MM.1S (cell line): ENCODE results near the gene PHF19.

ENCODE experiments used
- DNase-seq: peaks from one replicate; pipeline ENCODE4 v3.0.0-alpha.2; 2015
- H2AFZ ChIP-seq: fragments of 300-600 bp; sonication (generic); 2 replicates; pipeline ENCODE4 v1.6.0; 2016; ENCODE audit warnings: antibody characterized with exemption, low read length
- H3F3A ChIP-seq: fragments of 300-600 bp; sonication (generic); 2 replicates; pipeline ENCODE4 v1.6.1; 2016; ENCODE audit warnings: mild to moderate bottlenecking, antibody characterized with exemption, low read length, moderate library complexity, mixed read lengths; ENCODE audit not compliant: insufficient read depth
- H3K27ac ChIP-seq: fragments of 300-600 bp; sonication (generic); 2 replicates; pipeline ENCODE4 v1.5.1; 2016; ENCODE audit warnings: mild to moderate bottlenecking, low read length
- H3K27me3 ChIP-seq: fragments of 300-600 bp; sonication (generic); replicated peaks from 2 replicates; pipeline ENCODE4 v1.6.0; 2016; ENCODE audit warnings: low read length; ENCODE audit not compliant: insufficient read depth
- H3K36me3 ChIP-seq: fragments of 300-600 bp; sonication (generic); replicated peaks from 2 replicates; pipeline ENCODE4 v1.6.1; 2016; ENCODE audit warnings: mild to moderate bottlenecking, low read length, mixed read lengths; ENCODE audit not compliant: insufficient read depth
- H3K4me1 ChIP-seq: fragments of 300-600 bp; sonication (generic); 2 replicates; pipeline ENCODE4 v1.6.1; 2016; ENCODE audit warnings: low read length, mixed read lengths
- H3K4me2 ChIP-seq: fragments of 300-600 bp; sonication (generic); 2 replicates; pipeline ENCODE4 v1.6.0; 2016; ENCODE audit warnings: low read depth, low read length
- H3K4me3 ChIP-seq: fragments of 300-600 bp; sonication (generic); 2 replicates; pipeline ENCODE4 v1.5.1; 2016; ENCODE audit warnings: low read length, mixed read lengths
- H3K79me2 ChIP-seq: fragments of 300-600 bp; sonication (generic); 2 replicates; pipeline ENCODE4 v1.6.1; 2016; ENCODE audit warnings: mixed run types, low read length, mixed read lengths
- H3K9ac ChIP-seq: fragments of 300-600 bp; sonication (generic); 2 replicates; pipeline ENCODE4 v1.6.1; 2016; ENCODE audit warnings: low read length, mixed read lengths
- H3K9me2 ChIP-seq: fragments of 300-600 bp; sonication (generic); replicated peaks from 2 replicates; pipeline ENCODE4 v1.6.1; 2016; ENCODE audit warnings: mild to moderate bottlenecking, low read length, mixed read lengths; ENCODE audit not compliant: insufficient read depth
- H3K9me3 ChIP-seq: fragments of 300-600 bp; sonication (generic); replicated peaks from 2 replicates; pipeline ENCODE4 v1.6.1; 2016; ENCODE audit warnings: mild to moderate bottlenecking, low read length, mixed read lengths; ENCODE audit not compliant: insufficient read depth
- H4K20me1 ChIP-seq: fragments of 300-600 bp; sonication (generic); 2 replicates; pipeline ENCODE4 v1.6.1; 2016; ENCODE audit warnings: mild to moderate bottlenecking, low read length, moderate library complexity, mixed read lengths; ENCODE audit not compliant: insufficient read depth
- CTCF ChIP-seq: fragments of 300-600 bp; sonication (generic); IDR thresholded peaks from 2 replicates; pipeline ENCODE4 v1.5.1; 2016; ENCODE audit warnings: antibody characterized with exemption, low read length, mixed read lengths
- EZH2 ChIP-seq: fragments of 300-600 bp; sonication (generic); optimal IDR thresholded peaks from 2 replicates; pipeline ENCODE3; 2017; ENCODE audit warnings: low read depth, mild to moderate bottlenecking, antibody characterized with exemption, low read length, mixed read lengths
- EZH2phosphoT487 ChIP-seq: fragments of 300-600 bp; sonication (generic); IDR thresholded peaks from 2 replicates; pipeline ENCODE4 v1.6.1; 2018; ENCODE audit warnings: antibody characterized with exemption, low read length

The PHF19 gene

GRCh38 chr9:120837921-120838320 lies 39.1 kb downstream of the PHF19 start:
- Histone ChIP-seq H3K36me3 (no peaks in the 10 kb centered on the region; the same call in 1 of the 2 replicates), H2AFZ (no peak overlapping the region), H3F3A (no peaks in the 10 kb centered on the region), H3K4me1 (peaks cover 6% of the 10 kb centered on the region; the same call in 1 of the 2 replicates), H3K4me2 (no peak overlapping the region), H3K27me3 (no peaks in the 10 kb centered on the region), H3K27ac (no peak overlapping the region), H3K4me3 (no peak overlapping the region), H3K9me3 (no peaks in the 10 kb centered on the region), H3K9ac (no peak overlapping the region), H3K79me2 (peaks cover 64% of the 10 kb centered on the region), H4K20me1 (peaks cover 3% of the 10 kb centered on the region; the same call in 1 of the 2 replicates), H3K9me2 (no peaks in the 10 kb centered on the region)
- DNase-seq, result no peak
- TF ChIP-seq CTCF (no peak), EZH2phosphoT487 (no peak), EZH2 (no peak)

DNA sequence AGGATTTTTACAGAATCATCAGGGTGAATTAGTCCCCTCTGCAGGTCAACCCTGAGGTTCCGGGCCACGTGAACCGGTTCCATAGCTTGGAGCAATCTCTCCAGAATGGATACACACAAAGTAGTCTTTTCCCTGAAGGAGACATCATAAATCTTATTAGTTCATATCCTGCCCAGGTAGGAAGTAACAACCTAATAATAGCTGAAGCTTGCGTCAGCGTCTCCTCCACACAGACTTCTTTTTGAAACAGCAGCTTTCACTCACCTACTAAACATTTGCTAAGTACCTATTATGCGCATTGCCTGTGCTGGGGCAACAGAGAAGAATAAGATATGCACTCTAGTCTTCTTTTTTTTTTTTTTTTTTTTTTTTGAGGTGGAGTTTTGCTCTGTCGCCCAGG lies 43.7 kb downstream of the PHF19 start:
- Histone ChIP-seq H3K79me2 (peaks cover 26% of the 10 kb centered on the region), H3K9me3 (no peaks in the 10 kb centered on the region), H3K9me2 (no peaks in the 10 kb centered on the region), H3K27me3 (no peaks in the 10 kb centered on the region), H3F3A (no peaks in the 10 kb centered on the region), H2AFZ (no peak overlapping the region), H3K36me3 (no peaks in the 10 kb centered on the region; the same call in 1 of the 2 replicates), H3K27ac (no peak overlapping the region), H4K20me1 (peaks cover 3% of the 10 kb centered on the region; the same call in 1 of the 2 replicates), H3K4me3 (no peak overlapping the region), H3K4me1 (no peaks in the 10 kb centered on the region), H3K4me2 (no peak overlapping the region), H3K9ac (no peak overlapping the region)
- TF ChIP-seq EZH2 (no peak), CTCF (no peak), EZH2phosphoT487 (no peak)
- no peak for DNase-seq

DNA sequence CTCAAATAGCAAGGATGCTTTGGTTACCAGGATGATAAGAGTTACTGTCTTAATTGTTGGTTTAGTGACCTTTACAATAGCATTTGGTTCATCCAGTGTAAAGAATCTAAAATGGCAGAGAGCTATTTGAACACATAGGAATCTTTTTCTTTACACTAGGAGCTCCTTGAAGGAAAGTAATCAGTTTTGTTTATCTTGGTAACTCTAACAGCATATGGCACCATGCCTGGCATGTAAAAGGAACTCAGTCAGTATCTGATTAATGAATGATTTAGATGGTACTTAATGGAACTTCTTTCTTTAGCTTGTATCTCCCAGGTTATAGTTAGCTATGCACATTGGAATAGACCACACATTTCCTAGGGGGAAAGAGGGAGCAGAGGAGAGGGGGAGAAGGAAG lies 44.2 kb downstream of the PHF19 start:
- Histone ChIP-seq H3K79me2 (peaks cover 21% of the 10 kb centered on the region), H3K36me3 (no peaks in the 10 kb centered on the region; the same call in 1 of the 2 replicates), H3K9me3 (no peaks in the 10 kb centered on the region), H4K20me1 (peaks cover 2% of the 10 kb centered on the region; the same call in 1 of the 2 replicates), H3K9me2 (no peaks in the 10 kb centered on the region), H3K9ac (no peak overlapping the region), H3F3A (no peaks in the 10 kb centered on the region), H2AFZ (no peak overlapping the region), H3K27me3 (no peaks in the 10 kb centered on the region), H3K4me3 (no peak overlapping the region), H3K4me2 (no peak overlapping the region), H3K27ac (no peak overlapping the region), H3K4me1 (no peaks in the 10 kb centered on the region)
- DNase-seq, result no peak
- no peak for TF ChIP-seq EZH2phosphoT487
- TF ChIP-seq EZH2, result no peak
- no peak for TF ChIP-seq CTCF
